ENCODE results near the gene TNXB.
"Not testable (repeated sequence)": the region's sequence is repeated elsewhere in the genome, so short reads cannot be mapped to it uniquely, and the experiment has no call there.

DNA sequence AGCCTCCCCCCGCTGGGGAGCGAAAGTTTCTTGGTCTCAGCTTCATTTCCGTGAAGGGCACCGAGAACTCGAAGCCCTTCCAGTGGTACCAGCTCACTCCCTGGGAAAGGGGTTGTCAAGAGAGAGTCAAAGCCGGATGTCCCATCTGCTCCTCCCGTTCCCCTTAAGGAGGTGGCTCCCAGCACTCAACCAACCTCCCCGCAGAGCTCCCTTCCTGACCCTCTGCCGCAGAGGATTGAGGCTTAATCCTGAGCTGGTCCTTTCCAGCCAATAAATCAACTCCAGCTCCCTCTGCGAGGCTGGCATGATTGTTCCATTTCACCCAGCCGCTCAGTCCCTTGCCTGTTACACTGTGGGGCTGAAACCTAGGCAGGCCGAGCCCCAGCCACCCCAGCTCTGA lies 100.5 kb downstream of the TNXB start:
- not testable (repeated sequence) for TF ChIP-seq POLR2A (IDR thresholded peaks at IDR 0.05; ENCODE audit: low read length); GATA1 (IDR thresholded peaks at IDR 0.05; ENCODE audit: low read depth, low read length)

Measured in erythroblast (primary cell).